ENCODE results near the gene FARS2.

FARS2 gene

DNA sequence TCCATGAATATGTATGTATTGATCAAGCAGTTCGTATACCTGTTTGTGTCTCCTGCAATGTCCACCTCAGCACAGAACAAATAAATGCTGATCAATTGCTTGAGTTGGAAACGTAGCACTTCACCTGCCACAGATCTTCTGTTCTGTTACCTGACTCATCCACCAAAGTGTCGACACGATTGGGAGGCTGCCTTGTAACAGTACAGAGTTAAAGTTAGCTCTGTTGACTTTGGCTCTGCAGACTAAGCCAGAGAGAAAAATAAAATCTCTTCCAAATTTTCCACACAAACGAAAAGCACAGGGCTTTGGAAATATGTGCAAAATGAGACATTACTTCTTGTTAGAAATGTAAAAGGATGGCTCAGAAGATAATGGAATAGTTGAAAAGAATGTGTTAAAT lies 500.1 kb downstream of the FARS2 start:
- no peak overlapping the region for H3K4me3 Mint-ChIP-seq
- no peak for DNase-seq
- peaks cover 36% of the 10 kb centered on the region for H3K4me1 Mint-ChIP-seq
- peaks cover 10% of the 10 kb centered on the region for H3K9me3 Mint-ChIP-seq
- H3K27ac Mint-ChIP-seq: no peak overlapping the region
- TF ChIP-seq CTCF (IDR thresholded peaks at IDR 0.05): no peak
- peaks cover 4% of the 10 kb centered on the region for H3K27me3 Mint-ChIP-seq (ENCODE audit: low read depth, poor library complexity)
- peaks cover 7% of the 10 kb centered on the region for H3K36me3 Mint-ChIP-seq (ENCODE audit: low read depth)

DNA sequence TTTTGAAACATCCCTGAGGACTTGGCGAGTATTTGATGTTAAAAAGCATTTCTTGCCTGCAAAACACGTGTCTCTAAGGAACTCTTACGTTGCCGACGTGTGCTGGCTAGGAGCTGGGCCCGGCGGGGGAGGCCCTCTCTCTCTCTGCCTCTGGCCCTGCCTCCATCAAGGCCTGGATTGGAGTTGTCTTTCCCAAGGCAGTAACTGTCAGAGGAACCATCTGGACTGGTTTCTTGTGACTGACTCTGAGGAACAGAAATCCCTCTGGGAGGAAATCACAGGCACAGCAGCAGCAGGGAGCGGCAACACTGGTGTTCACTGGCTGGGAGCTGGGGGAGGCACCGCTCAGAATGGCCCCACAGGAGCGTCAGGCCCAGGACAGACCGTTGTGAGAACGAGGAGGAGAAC lies 501.3 kb downstream of the FARS2 start:
- Mint-ChIP-seq H3K36me3 (ENCODE audit: low read depth) (peaks cover 4% of the 10 kb centered on the region), H3K4me1 (peaks cover 37% of the 10 kb centered on the region), H3K4me3 (no peak overlapping the region), H3K9me3 (peaks cover 15% of the 10 kb centered on the region), H3K27me3 (ENCODE audit: low read depth, poor library complexity) (peaks cover 6% of the 10 kb centered on the region), H3K27ac (peak overlapping the region; percentile 74)
- TF ChIP-seq CTCF (IDR thresholded peaks at IDR 0.05): no peak
- DNase-seq: no peak

DNA sequence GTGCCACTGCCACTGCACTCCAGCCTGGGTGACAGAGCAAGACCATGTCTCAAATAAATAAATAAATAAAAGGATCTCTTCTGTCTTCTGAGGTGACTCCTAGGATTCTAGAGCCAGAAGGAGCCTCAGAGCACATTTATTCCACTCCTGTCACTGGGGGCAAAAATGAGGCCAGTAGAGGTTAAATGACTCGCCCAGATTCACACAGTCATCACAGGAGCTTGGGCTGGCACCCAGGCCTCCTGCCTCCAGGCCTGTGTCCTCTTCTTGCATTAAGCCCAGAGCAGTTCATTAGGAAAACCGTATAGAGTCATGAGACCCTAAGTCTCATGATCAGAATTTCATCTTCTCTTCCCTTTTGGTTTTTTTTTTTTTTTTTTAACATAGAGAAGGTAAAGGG lies 502.1 kb downstream of the FARS2 start:
- H3K4me1 Mint-ChIP-seq: peaks cover 37% of the 10 kb centered on the region
- H3K9me3 Mint-ChIP-seq: peaks cover 23% of the 10 kb centered on the region
- H3K27ac Mint-ChIP-seq: peak overlapping the region; percentile 77
- TF ChIP-seq CTCF (IDR thresholded peaks at IDR 0.05): no peak
- H3K4me3 Mint-ChIP-seq: no peak overlapping the region
- H3K27me3 Mint-ChIP-seq (ENCODE audit: low read depth, poor library complexity): peaks cover 6% of the 10 kb centered on the region
- DNase-seq: no peak
- H3K36me3 Mint-ChIP-seq (ENCODE audit: low read depth): peaks cover 10% of the 10 kb centered on the region

DNA sequence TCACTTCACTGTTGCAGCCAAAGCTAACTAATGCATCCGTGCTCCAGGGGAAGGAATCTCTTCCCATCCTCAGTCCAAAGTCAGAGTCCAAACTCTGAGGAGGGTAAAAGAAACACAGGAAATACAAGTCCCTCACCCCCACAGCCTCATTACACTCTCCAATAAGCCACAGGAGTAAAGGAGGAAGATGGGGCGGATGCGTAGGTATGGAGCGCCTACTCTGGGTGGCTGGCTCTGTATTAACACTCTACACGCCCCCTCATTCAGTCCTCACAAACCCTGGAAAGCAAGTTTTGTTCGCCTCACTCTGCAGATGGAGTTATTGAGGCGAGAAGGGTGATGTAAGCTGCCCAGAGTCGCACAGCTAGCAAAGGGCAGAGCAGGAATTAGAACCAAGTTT lies 502.6 kb downstream of the FARS2 start:
- Mint-ChIP-seq H3K27me3 (ENCODE audit: low read depth, poor library complexity) (peaks cover 6% of the 10 kb centered on the region), H3K36me3 (ENCODE audit: low read depth) (peaks cover 15% of the 10 kb centered on the region), H3K9me3 (peaks cover 28% of the 10 kb centered on the region), H3K4me3 (no peak overlapping the region), H3K27ac (peak overlapping the region; percentile 77), H3K4me1 (peaks cover 37% of the 10 kb centered on the region)
- DNase-seq: no peak
- TF ChIP-seq CTCF (IDR thresholded peaks at IDR 0.05): no peak

- peaks cover 34% of the 10 kb centered on the region for H3K9me3 Mint-ChIP-seq
- H3K4me3 Mint-ChIP-seq: no peak overlapping the region
- peaks cover 19% of the 10 kb centered on the region for H3K36me3 Mint-ChIP-seq (ENCODE audit: low read depth)
- no peak overlapping the region for H3K27ac Mint-ChIP-seq
- no peak for DNase-seq
- peaks cover 37% of the 10 kb centered on the region for H3K4me1 Mint-ChIP-seq
- no peak for TF ChIP-seq CTCF (IDR thresholded peaks at IDR 0.05)
- H3K27me3 Mint-ChIP-seq (ENCODE audit: low read depth, poor library complexity): peaks cover 6% of the 10 kb centered on the region
Measured at GRCh38 chr6:5764401-5764955, 503.2 kb downstream of the FARS2 start.

DNA sequence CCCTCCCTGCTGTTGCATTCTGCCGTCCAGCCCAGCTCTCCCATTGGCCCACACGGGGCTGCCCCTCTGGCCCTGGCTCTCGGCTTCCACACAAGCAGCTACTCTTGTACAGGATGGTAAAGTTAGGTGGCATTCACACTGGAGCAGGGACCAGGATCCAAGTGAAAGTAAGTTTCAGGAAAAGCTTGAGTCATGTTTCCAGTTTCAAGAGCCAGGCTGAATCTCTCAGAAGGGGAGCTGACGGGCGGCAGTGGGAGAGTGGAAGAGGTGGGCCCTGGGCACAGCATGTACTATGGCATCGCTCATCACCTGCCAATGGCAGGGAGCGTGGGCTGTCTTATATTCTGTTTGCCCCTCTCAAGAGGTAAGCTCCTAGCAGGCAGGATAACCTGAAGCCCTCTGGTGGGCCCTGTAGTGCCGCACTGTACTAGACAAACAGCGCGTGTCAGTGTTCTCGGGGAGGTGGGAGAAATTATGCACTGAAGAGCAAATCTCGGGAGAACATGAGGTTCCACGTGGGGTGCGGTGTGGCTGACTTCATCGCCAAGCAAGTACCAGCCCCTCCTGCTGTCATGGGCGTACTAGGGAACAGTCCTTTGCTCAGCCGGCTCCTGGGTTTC lies 503.9 kb downstream of the FARS2 start:
- Mint-ChIP-seq H3K27me3 (ENCODE audit: low read depth, poor library complexity) (peaks cover 6% of the 10 kb centered on the region), H3K9me3 (peaks cover 34% of the 10 kb centered on the region), H3K36me3 (ENCODE audit: low read depth) (peaks cover 19% of the 10 kb centered on the region), H3K27ac (peak overlapping the region; percentile 80), H3K4me3 (no peak overlapping the region), H3K4me1 (peaks cover 44% of the 10 kb centered on the region)
- TF ChIP-seq CTCF (IDR thresholded peaks at IDR 0.05): no peak
- no peak for DNase-seq
